ENCODE data around the gene COX18. TPM values are rescaled to one million over a fixed set of nuclear protein-coding genes. Genes with fewer than 3 reads are reported as not detected.

COX18 gene
- total RNA-seq, 2 donors from 2014 or later = 13.8 to 15.5 TPM

- intact Hi-C loops (cut with DNase I) = no loop called here
- DNase-seq = no peak
- no peak for ATAC-seq
Measured at GRCh38 chr4:73005514-73005913, 64.0 kb downstream of the COX18 start.

Other genes with a start within 250 kb of the COX18 start
- 10 to 100 TPM; 46.0 to 56.4 TPM for gene ANKRD17, start 189.1 kb upstream of the COX18 start, total RNA-seq

Measured in left cardiac atrium (tissue), 4 donors.